Vagina (tissue), 2 donors: ENCODE data around the gene AP2M1. TPM values are rescaled to one million over a fixed set of nuclear protein-coding genes. Genes with fewer than 3 reads are reported as not detected.
A peak's percentile ranks its signal among the peaks of the same experiment; 100 is the strongest.

ENCODE experiments used
- DNase-seq, 2 donors: peaks; one replicate each; pipeline ENCODE4 v3.0.0-alpha.2; 2017; ENCODE audit errors: extremely low spot score in 2 of 2
- H3K27ac ChIP-seq: fragments of 200-600 bp; sonication (generic); one replicate; pipeline ENCODE4 v1.5.1; 2019
- H3K27me3 ChIP-seq: fragments of 200-600 bp; sonication (generic); one replicate; pipeline ENCODE4 v1.5.1; 2019
- H3K36me3 ChIP-seq, 2 donors: fragments of 200-600 bp; sonication (generic); one replicate each; pipeline ENCODE4 v1.5.1; 2017 to 2019
- H3K4me1 ChIP-seq: fragments of 200-600 bp; sonication (generic); one replicate; pipeline ENCODE4 v1.5.1; 2019
- H3K4me3 ChIP-seq, 2 donors: fragments of 200-600 bp; sonication (generic); 1 replicate in 1 of 2; 2 replicates in 1 of 2; pipeline ENCODE4 v1.5.1; 2016 to 2019
- H3K9me3 ChIP-seq: fragments of 200-600 bp; sonication (generic); one replicate; pipeline ENCODE4 v1.5.1; 2019
- POLR2A ChIP-seq, 2 donors: fragments of 450-650 bp; IDR thresholded peaks; one replicate each; pipeline ENCODE4 v1.6.1; 2017; ENCODE audit warnings: antibody characterized with exemption in 2 of 2, mild to moderate bottlenecking in 2 of 2, moderate library complexity in 2 of 2
- POLR2AphosphoS5 ChIP-seq, 2 donors: sonication (generic); formaldehyde crosslinking; IDR thresholded peaks; one replicate each; pipeline ENCODE4 v1.9.0; 2017; ENCODE audit warnings: antibody characterized with exemption in 2 of 2, mild to moderate bottlenecking in 2 of 2, low read depth in 1 of 2; ENCODE audit not compliant: insufficient read depth in 1 of 2
- intact Hi-C: fragments of 100-400 bp; cut with DNase I; formaldehyde crosslinking; loops from one replicate; pipeline ENCODE4 v1.15.1; 2023
- total RNA-seq: library from RNA; depleted of rRNA; stranded (reverse); fragments of >200 nt; gene quantifications from one replicate; pipeline ENCODE4 v1.2.3, GENCODE V29; 2016
- TF ChIP-seq, protein P1 (sequence below), 3 experiments: fragments of 450-650 bp in 2 of 3; fragments of 200-600 bp in 1 of 3; sonication (generic) in 1 of 3; IDR thresholded peaks; one replicate each; pipeline ENCODE4 v1.5.1; 2017 to 2019; ENCODE audit warnings: antibody characterized with exemption in 3 of 3, mild to moderate bottlenecking in 2 of 3, moderate library complexity in 2 of 3

Gene AP2M1
- total RNA-seq, 1 donor from 2014 or later = 223 TPM

DNA sequence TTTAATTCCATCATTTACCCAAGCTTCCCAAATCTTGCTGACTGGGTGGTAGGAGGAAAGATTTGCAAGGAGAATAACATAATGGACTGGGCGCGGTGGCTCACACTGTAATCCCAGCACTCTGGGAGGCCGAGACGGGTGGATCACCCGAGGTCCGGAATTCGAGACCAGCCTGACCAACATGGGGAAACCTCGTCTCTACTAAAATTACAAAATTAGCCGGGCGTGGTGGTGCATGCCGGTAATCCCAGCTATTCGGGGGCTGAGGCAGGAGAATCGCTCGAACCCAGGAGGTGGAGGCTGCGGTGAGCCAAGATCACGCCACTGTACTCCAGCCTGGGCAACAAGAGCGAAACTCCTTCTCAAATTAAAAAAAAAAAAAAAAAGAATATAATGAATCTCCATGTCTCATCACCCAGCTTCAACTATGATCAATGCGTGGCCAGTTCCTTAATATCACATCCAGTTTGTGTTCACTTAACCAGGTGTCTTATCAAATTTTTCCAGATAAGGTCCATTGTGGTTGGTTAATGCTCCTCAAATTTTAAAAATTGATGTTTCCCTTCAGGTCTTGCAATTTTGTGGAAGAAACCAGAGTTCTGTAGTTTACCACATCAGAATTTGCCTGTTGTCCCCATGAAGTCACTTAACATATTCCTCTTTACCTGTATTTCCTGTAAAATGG is 10.0 kb downstream of the AP2M1 start:
- intact Hi-C loops = loop anchor here (5.0 to 10.0 kb wide), 2 partner anchors 47 to 150 kb away; partner anchors contain the start of genes EIF2B5 and FAM131A
- no peaks in the 10 kb centered on the region for H3K9me3 ChIP-seq
- peaks cover 33% of the 10 kb centered on the region for H3K4me1 ChIP-seq
- peak overlapping the region; percentile 74 for H3K27ac ChIP-seq
- TF ChIP-seq POLR2AphosphoS5 (IDR thresholded peaks at IDR 0.05; ENCODE audit: insufficient read depth in 1 of 2, low read depth in 1 of 2) (no peak), POLR2A (IDR thresholded peaks at IDR 0.05) (no peak)
- TF ChIP-seq, protein P1, sequence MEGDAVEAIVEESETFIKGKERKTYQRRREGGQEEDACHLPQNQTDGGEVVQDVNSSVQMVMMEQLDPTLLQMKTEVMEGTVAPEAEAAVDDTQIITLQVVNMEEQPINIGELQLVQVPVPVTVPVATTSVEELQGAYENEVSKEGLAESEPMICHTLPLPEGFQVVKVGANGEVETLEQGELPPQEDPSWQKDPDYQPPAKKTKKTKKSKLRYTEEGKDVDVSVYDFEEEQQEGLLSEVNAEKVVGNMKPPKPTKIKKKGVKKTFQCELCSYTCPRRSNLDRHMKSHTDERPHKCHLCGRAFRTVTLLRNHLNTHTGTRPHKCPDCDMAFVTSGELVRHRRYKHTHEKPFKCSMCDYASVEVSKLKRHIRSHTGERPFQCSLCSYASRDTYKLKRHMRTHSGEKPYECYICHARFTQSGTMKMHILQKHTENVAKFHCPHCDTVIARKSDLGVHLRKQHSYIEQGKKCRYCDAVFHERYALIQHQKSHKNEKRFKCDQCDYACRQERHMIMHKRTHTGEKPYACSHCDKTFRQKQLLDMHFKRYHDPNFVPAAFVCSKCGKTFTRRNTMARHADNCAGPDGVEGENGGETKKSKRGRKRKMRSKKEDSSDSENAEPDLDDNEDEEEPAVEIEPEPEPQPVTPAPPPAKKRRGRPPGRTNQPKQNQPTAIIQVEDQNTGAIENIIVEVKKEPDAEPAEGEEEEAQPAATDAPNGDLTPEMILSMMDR (IDR thresholded peaks at IDR 0.05) = no peak
- DNase-seq = no peak
- peaks cover 0 to 58% of the 10 kb centered on the region in 2 donors for H3K36me3 ChIP-seq
- H3K4me3 ChIP-seq = no peak overlapping the region
- no peaks in the 10 kb centered on the region for H3K27me3 ChIP-seq

DNA sequence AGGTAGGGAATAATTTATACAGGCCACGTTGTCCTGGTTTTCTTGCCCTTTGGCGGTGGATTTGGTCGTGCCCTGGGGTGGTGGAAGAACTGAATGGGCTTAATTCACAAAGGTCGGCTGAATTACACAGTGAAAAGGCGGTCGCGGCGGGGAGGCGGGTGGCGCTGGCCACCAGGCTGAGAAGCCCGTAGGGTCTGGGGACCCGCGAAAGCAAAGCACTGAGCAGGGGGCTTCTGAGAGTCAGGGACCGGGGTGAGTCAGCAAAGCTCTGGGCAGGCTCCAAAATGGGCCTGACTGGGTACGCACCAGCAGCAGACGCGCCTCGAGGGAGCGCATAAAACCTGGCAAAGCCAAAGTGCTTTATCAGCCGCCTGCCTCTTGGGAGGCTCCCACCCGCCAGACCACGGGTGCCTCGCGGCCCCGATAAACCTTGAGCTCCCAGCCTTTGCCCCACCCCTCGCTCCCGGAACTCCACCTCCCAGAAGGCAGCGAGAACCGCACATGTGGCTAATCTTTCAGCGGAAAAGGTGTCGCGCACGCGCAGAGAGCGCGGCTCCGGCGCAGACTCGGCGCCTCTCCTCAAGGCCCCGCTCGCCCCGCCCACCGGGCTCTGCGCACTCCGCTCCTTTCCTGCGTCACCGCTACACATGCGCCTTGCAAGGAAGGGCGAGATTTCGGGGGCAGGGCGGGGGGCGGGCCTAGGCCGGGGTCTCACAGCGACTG is 11.0 kb downstream of the AP2M1 start:
- H3K27ac ChIP-seq = peak overlapping the region; percentile 74
- peaks cover 0 to 58% of the 10 kb centered on the region in 2 donors for H3K36me3 ChIP-seq
- peak; percentile 99 to 100 for DNase-seq
- H3K4me1 ChIP-seq = peaks cover 33% of the 10 kb centered on the region
- intact Hi-C loops = loop anchor here (5.0 to 10.0 kb wide), 2 partner anchors 48 to 149 kb away; partner anchors contain the start of genes EIF2B5 and FAM131A
- no peaks in the 10 kb centered on the region for H3K27me3 ChIP-seq
- H3K9me3 ChIP-seq = no peaks in the 10 kb centered on the region
- H3K4me3 ChIP-seq = peak overlapping the region; percentile 97 to 98
- TF ChIP-seq POLR2AphosphoS5 (IDR thresholded peaks at IDR 0.05; ENCODE audit: insufficient read depth in 1 of 2, low read depth in 1 of 2) = peak in 1 of 2 donors; percentile 99
- no peak for TF ChIP-seq POLR2A (IDR thresholded peaks at IDR 0.05)

- intact Hi-C loops = loop anchor here (5.0 to 10.0 kb wide), 2 partner anchors 49 to 148 kb away; partner anchors contain the start of genes EIF2B5 and FAM131A
- H3K4me1 ChIP-seq = peaks cover 33% of the 10 kb centered on the region
- DNase-seq = peak in 1 of 2 donors; percentile 90
- TF ChIP-seq, protein P1 (IDR thresholded peaks at IDR 0.05) = no peak
- peak; percentile 1 to 92 for TF ChIP-seq POLR2AphosphoS5 (IDR thresholded peaks at IDR 0.05; ENCODE audit: insufficient read depth in 1 of 2, low read depth in 1 of 2)
- peak in 1 of 2 donors; percentile 72 for TF ChIP-seq POLR2A (IDR thresholded peaks at IDR 0.05)
- peak within 1 kb of the TSS; percentile 74 for H3K27ac ChIP-seq
- peaks cover 0 to 58% of the 10 kb centered on the region in 2 donors for H3K36me3 ChIP-seq
- peak within 1 kb of the TSS; percentile 97 to 98 for H3K4me3 ChIP-seq
- no peaks in the 10 kb centered on the region for H3K9me3 ChIP-seq
- H3K27me3 ChIP-seq = no peaks in the 10 kb centered on the region
Measured at GRCh38 chr3:184186184-184186901, 11.7 kb downstream of the AP2M1 start, which contains the start of gene ABCF3. Gene ABCF3, plus strand, starts transcription at chr3:184186199. Its CDS starts 9 bp downstream, at chr3:184186208.

GRCh38 chr3:184186902-184187207 is 12.2 kb downstream of the AP2M1 start:
- Histone ChIP-seq H3K27ac (peak overlapping the region; percentile 71), H3K9me3 (no peaks in the 10 kb centered on the region), H3K4me3 (peak overlapping the region; percentile 97 to 98), H3K4me1 (peaks cover 33% of the 10 kb centered on the region), H3K36me3 (peaks cover 0 to 58% of the 10 kb centered on the region in 2 donors), H3K27me3 (no peaks in the 10 kb centered on the region)
- no peak for DNase-seq
- intact Hi-C loops = loop anchor here (5.0 to 10.0 kb wide), 2 partner anchors 50 to 148 kb away; partner anchors contain the start of genes EIF2B5 and FAM131A
- no peak for TF ChIP-seq POLR2A (IDR thresholded peaks at IDR 0.05)
- TF ChIP-seq, protein P1 (IDR thresholded peaks at IDR 0.05) = no peak
- no peak for TF ChIP-seq POLR2AphosphoS5 (IDR thresholded peaks at IDR 0.05; ENCODE audit: insufficient read depth in 1 of 2, low read depth in 1 of 2)

GRCh38 chr3:184188080-184188479 is 13.4 kb downstream of the AP2M1 start:
- no peak overlapping the region for H3K4me3 ChIP-seq
- H3K27me3 ChIP-seq = no peaks in the 10 kb centered on the region
- no peaks in the 10 kb centered on the region for H3K9me3 ChIP-seq
- peak in 1 of 2 donors; percentile 72 for DNase-seq
- no peak overlapping the region for H3K27ac ChIP-seq
- intact Hi-C loops = loop anchor here (5.0 to 10.0 kb wide), 2 partner anchors 51 to 147 kb away; partner anchors contain the start of genes EIF2B5 and FAM131A
- peaks cover 33% of the 10 kb centered on the region for H3K4me1 ChIP-seq
- TF ChIP-seq, protein P1 (IDR thresholded peaks at IDR 0.05) = no peak
- no peak for TF ChIP-seq POLR2A (IDR thresholded peaks at IDR 0.05)
- TF ChIP-seq POLR2AphosphoS5 (IDR thresholded peaks at IDR 0.05; ENCODE audit: insufficient read depth in 1 of 2, low read depth in 1 of 2) = no peak
- H3K36me3 ChIP-seq = peaks cover 0 to 58% of the 10 kb centered on the region in 2 donors
